Hepatocyte (in vitro differentiated cells): ENCODE data around the gene TACR2.

Experiments
- CTCF ChIP-seq: fragments of 200-600 bp; sonication (generic); IDR thresholded peaks from 2 replicates; pipeline ENCODE4 v1.5.1; 2016; ENCODE audit warnings: antibody characterized with exemption, mild to moderate bottlenecking; ENCODE audit not compliant: poor library complexity
- EZH2 ChIP-seq: fragments of 200-600 bp; sonication (generic); IDR thresholded peaks from 2 replicates; pipeline ENCODE4 v1.6.1; 2016; ENCODE audit warnings: antibody characterized with exemption, mild to moderate bottlenecking, borderline replicate concordance
- EZH2phosphoT487 ChIP-seq: fragments of 200-600 bp; sonication (generic); IDR thresholded peaks from one replicate; pipeline ENCODE4 v1.6.1; 2018; ENCODE audit warnings: antibody characterized with exemption, mild to moderate bottlenecking, low read depth, moderate library complexity; ENCODE audit not compliant: unreplicated experiment, severe bottlenecking

DNA sequence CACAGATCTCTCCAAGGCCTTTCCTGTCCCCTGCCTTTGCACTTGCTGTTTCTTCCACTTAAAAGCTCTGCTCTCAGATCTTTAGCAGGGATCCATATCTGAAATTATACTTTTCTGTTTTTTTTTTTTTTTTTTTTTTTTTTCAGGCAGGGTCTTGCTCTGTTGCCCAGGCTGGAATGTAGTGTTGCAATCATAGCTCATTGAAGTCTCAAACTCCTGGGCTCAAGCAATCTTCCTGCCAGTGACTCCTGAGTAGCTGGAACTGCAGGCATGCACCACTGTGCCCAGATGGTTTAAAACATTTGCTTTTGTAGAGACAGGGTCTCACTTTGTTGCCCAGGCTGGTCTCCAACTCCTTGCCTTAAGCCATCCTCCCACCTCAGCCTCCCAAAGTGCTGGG lies 29.5 kb upstream of the TACR2 start:
- TF ChIP-seq CTCF (no peak), EZH2 (no peak), EZH2phosphoT487 (no peak)
